Measurements from ENCODE around the gene MAP3K20.
"Not testable (repeated sequence)": the region's sequence is repeated elsewhere in the genome, so short reads cannot be mapped to it uniquely, and the experiment has no call there.

Gene MAP3K20

GRCh38 chr2:173161507-173161906, 85.9 kb downstream of the MAP3K20 start:
- no peak for DNase-seq (ENCODE audit: low read depth)

- DNase-seq (ENCODE audit: low read depth): not testable (repeated sequence)
These were observed 87.7 kb downstream of the MAP3K20 start for GRCh38 chr2:173163357-173163756.

GRCh38 chr2:173164396-173164795, 88.8 kb downstream of the MAP3K20 start:
- no peak for DNase-seq (ENCODE audit: low read depth)

GRCh38 chr2:173165443-173166238, 90.0 kb downstream of the MAP3K20 start:
- no peak for DNase-seq (ENCODE audit: low read depth)

GRCh38 chr2:173171321-173171720, 95.7 kb downstream of the MAP3K20 start:
- no peak for DNase-seq (ENCODE audit: low read depth)

GRCh38 chr2:173171924-173172643, 96.4 kb downstream of the MAP3K20 start:
- no peak for DNase-seq (ENCODE audit: low read depth)

GRCh38 chr2:173174339-173174738, 98.7 kb downstream of the MAP3K20 start:
- not testable (repeated sequence) for DNase-seq (ENCODE audit: low read depth)

GRCh38 chr2:173175222-173175621, 99.6 kb downstream of the MAP3K20 start:
- no peak for DNase-seq (ENCODE audit: low read depth)

GRCh38 chr2:173181982-173182381, 106.3 kb downstream of the MAP3K20 start:
- no peak for DNase-seq (ENCODE audit: low read depth)

GRCh38 chr2:173184031-173185004, 108.7 kb downstream of the MAP3K20 start:
- peak; percentile 97 for DNase-seq (ENCODE audit: low read depth)

GRCh38 chr2:173185437-173185836, 109.8 kb downstream of the MAP3K20 start:
- DNase-seq (ENCODE audit: low read depth): no peak

- peak; percentile 31 for DNase-seq (ENCODE audit: low read depth)
These were observed 112.5 kb downstream of the MAP3K20 start for GRCh38 chr2:173187941-173188788.

GRCh38 chr2:173191601-173192000, 116.0 kb downstream of the MAP3K20 start:
- no peak for DNase-seq (ENCODE audit: low read depth)

- no peak for DNase-seq (ENCODE audit: low read depth)
These were observed 116.4 kb downstream of the MAP3K20 start for GRCh38 chr2:173192071-173192470.

- no peak for DNase-seq (ENCODE audit: low read depth)
These were observed 118.3 kb downstream of the MAP3K20 start for GRCh38 chr2:173193925-173194324.

- no peak for DNase-seq (ENCODE audit: low read depth)
These were observed 119.5 kb downstream of the MAP3K20 start for GRCh38 chr2:173195100-173195499.

GRCh38 chr2:173196080-173196479, 120.4 kb downstream of the MAP3K20 start:
- no peak for DNase-seq (ENCODE audit: low read depth)

- DNase-seq (ENCODE audit: low read depth): no peak
These were observed 121.0 kb downstream of the MAP3K20 start for GRCh38 chr2:173196638-173197037.

- no peak for DNase-seq (ENCODE audit: low read depth)
These were observed 122.7 kb downstream of the MAP3K20 start for GRCh38 chr2:173198327-173198726.

- DNase-seq (ENCODE audit: low read depth): no peak
These were observed 123.6 kb downstream of the MAP3K20 start for GRCh38 chr2:173199294-173199693.

- DNase-seq (ENCODE audit: low read depth): no peak
These were observed 126.9 kb downstream of the MAP3K20 start for GRCh38 chr2:173202570-173202969.
